Activated CD8-positive, alpha-beta memory T cell treated with anti-CD3 and anti-CD28 coated beads for 36 hours (primary cell): ENCODE results near the gene DPYSL4. TPM values are rescaled to one million over a fixed set of nuclear protein-coding genes. Genes with fewer than 3 reads are reported as not detected.
"Not testable (repeated sequence)": the region's sequence is repeated elsewhere in the genome, so short reads cannot be mapped to it uniquely, and the experiment has no call there.

Experiments used
- CTCF ChIA-PET: fragments of 350-600 bp; sonication (Branson Sonifier 250); formaldehyde crosslinking; loops from one replicate; lab custom pipeline; 2021; ENCODE audit warnings: antibody characterized with exemption; lab: Charles Lee
- POLR2A ChIA-PET: fragments of 350-600 bp; sonication (Branson Sonifier 250); formaldehyde crosslinking; loops from one replicate; lab custom pipeline; 2021; ENCODE audit warnings: antibody characterized with exemption; lab: Charles Lee
- total RNA-seq, 2 experiments: library from RNA; stranded (reverse); gene quantifications; one replicate each; pipeline ENCODE4 v1.2.3, GENCODE V29; 2021

Gene DPYSL4
- total RNA-seq, 2 experiments from 2014 or later: 10.1 to 10.2 TPM

DNA sequence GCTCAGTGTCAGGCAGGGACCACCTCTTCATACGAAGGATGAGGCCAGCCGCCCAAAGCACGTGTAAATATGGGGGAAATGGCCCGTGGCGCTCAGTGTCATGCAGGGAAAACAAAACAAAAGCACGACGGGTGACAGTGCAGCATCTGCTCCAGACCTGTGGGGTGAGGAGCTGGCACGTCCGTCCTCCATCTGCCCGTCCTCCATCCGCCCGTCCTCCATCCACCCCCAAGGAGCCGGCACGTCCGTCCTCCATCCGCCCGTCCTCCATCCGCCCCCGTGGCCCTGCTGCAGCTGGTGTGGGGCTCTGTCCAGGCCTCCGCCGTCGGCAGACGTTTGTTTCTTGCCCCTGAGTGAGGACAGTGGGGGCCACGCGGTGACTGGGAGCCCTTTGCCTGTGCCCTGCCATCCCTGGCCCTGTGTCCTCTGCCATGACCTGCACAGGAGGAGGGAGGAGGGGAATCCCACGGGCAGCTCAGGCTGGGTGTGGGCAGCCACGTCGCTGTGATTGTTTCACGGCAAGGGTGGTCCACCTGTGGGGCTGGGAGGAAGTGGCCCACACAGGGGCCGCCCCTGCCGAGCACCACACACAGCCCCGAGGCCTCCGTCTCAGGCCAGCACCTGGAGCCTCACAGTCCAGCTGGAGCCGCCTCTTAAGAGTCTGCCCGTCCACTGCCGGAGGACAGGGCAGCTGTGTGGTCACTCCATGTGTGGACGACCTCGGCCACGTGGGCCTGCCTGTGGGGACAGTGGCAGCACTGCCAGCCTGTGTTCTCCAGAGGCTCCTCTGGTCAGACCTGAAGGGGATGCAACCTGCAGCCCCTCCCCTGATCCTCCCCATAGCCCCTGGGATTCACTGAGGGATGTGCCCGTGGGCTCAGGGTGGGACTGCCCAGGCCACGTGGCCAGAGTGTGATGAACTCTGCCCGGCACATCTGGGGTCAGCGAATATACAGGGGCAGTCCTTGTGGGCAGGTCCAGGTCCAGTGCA lies 38.2 kb upstream of the DPYSL4 start:
- ChIA-PET POLR2A (no interaction called here), CTCF (no interaction called here)

DNA sequence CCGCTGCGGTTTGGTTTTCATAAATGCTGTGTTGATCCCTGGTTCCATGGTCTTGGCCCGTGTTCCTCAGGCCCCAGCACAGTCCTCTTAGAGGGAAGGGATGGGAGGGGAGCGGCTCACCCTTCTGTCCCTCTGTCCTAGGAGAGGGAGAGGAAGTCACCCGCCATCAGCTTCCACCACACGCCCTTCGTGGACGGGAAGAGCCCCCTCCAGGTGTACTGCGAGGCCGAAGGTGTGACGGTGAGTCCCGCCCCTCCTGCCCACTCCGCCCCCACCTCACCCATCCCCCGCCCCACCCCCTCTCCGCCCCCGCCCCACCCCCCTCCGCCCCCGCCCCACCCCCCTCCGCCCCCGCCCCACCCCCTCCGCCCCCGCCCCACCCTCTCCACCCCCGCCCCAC lies 37.5 kb upstream of the DPYSL4 start:
- ChIA-PET POLR2A (no interaction called here), CTCF (no interaction called here)

DNA sequence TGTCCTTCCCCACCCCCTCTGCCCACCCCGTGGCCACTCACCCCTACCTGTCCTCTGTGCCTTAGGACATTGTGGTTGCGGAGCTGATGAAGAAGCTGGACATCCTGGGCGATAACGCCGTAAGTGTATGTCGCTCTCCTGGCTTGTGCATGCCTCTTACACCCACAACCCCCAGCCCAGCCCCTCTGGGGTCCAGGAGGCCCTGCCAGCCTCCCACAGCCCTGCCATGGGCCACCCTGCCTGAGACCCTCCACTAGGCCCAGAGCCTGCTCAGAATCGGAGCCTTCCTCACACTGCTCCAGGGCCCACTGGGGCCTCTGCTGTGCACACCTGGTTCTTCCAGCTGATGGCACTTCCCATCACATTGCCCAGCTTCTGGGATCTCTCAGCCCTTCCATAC lies 36.8 kb upstream of the DPYSL4 start:
- CTCF ChIA-PET: no interaction called here
- POLR2A ChIA-PET: no interaction called here

DNA sequence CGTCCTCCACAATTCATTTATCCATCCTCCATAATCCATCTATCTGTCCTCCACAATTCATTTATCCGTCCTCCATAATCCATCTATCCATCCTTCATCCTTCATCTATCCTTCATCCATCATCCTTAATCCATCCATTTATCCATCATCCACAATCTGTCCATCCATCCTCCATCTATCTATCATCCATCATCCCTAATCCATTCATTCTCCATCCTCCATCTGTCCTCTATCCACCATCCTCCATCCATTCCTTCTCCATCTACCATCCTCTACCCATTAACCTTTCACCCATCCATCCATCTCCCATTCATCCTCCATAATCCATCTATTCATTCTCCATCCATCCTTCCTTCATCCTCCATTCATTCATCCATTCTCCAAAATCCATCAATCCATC lies 36.0 kb upstream of the DPYSL4 start:
- ChIA-PET POLR2A (no interaction called here), CTCF (no interaction called here)

DNA sequence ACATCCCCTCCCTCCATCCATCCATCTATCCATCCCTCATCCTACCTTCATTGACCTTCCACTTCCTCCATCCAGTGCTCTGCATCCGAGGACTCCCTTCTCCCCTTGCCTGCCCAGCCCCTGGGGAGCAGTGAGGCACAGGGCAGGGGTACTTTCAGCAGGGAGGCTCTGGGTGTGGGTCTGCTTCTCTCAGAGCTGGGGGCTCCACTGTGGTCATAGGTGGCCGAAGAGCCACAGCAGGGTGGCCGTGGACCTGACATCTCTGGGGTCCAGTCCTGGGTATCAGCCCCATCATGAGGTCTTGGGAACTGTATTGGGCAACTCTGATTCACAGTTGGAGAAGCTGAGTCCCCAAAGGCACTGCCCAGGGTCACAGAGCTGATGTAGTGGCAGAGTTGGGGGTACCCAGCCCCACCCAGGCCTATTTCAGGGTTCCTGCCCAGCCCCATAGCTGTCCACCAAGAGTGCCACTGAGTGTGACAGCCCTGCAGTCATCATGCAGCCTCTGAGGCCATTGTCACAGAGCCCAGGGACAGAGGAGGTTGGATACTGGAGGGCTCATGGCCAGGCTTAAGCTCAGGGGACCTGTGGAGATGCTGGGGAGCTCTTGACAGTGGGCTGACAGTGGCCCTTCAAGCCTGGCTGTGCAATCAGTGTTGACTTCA lies 35.3 kb upstream of the DPYSL4 start:
- ChIA-PET CTCF (no interaction called here), POLR2A (no interaction called here)

DNA sequence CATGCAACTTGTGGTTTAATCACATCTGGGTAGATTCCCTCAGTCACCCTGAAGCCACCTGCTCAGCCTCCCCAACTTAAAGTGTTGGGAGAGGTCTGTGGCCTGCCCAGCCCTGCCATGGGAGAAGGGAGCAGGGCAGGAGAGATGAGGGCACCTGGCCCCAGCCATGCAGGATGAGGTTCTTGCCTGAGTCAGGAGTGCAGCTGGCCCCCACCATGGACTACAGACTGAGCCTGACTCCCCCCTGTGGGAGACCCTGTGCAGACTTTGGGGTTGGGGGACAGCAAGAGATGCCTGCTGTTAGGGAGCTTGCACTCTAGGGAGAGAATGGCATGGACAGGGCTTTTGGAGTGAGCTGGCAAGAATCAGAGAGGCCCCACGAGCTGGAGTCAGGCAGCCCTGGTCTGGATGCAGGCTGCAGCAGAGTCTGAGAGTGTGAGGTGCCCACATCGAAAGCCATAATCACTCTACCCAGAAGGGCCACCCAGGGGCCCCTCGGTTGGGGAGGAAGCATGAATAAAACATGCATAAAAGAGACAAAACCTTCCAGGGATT lies 34.7 kb upstream of the DPYSL4 start:
- ChIA-PET CTCF (no interaction called here), POLR2A (no interaction called here)

DNA sequence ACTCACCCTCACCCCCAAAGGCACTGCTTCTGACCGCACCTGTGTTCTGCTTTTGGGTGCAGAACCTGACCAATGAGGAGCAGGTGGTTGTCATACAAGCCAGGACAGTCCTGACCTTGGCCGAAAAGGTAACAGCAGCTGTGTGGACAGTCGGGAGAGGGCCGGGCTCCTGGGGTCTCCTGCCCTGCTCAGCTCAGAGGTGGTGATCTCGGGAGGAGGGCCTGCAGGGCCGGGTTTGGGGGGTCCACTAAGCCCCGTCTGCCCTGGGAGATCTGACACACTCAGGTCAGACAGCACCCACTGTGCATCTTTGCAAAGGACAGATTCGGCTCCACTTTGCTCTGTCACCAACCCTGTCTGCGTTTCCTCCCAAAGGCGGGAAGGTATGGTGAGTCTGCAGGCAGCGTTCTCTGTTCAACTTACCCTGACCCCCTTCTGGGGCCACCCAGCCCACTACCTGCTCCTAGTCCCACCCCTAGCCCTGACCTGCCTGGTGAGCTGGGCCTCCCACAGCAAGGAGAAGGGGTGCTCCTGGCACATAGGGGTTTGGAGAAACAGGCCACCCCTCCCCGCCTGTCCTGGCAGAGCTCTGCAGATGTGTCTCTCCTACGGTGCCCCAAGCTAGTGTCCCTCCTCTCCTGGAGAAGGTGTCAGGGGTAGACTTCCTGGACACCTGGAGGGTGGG lies 33.7 kb upstream of the DPYSL4 start:
- ChIA-PET POLR2A (no interaction called here), CTCF (interaction anchor here (1.6 kb wide), 1 partner anchor 10 kb away, joined by 5 read pairs; no protein-coding TSS in a partner anchor)

DNA sequence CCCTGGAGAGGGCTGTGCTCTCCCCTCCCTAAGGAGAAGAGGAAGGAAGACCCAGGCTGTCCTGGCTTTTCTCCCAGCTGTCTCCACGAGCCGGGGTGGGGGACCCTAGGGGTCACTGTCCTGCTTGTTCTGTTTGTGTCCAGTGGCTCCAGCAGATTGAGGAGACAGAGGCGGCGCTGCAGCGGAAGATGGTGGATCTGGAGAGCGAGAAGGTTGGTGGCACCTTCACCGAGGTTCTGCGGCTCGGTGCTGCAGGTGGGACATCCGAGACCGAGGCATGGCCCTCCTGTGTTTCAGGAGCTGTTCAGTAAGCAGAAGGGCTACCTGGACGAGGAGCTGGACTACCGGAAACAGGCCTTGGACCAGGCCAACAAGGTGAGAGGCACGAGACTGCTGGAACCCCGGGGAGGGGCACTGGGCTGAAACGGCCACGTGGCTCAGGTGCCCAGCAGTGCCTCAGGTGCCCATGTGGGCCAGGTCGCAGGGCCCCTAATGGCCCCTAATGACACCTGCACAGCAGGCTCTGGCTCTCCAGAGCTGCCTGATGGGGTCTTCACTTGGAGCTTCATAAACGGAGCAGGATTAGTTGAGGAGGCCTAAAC lies 33.0 kb upstream of the DPYSL4 start:
- POLR2A ChIA-PET: no interaction called here
- CTCF ChIA-PET: interaction anchor here (1.6 kb wide), 1 partner anchor 11 kb away, joined by 5 read pairs; no protein-coding TSS in a partner anchor

DNA sequence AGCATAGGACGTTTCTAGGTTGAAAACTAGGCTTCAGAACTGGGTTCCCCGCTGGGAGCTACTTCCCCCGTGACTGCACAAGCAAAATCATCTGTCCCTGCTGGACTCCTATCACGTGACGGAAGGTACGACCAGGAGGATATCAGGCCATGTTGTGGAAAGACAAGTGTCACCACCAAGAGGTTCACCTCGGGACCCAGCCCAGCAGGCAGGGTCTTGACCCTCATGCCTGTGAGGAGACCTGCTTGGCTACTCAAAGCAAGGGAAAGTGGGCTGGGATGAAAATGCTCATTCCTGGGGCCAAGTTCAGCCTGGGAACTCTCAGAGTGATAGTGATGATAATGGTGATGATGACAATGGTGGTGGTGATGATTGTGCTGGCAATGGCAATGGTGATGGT lies 32.3 kb upstream of the DPYSL4 start:
- POLR2A ChIA-PET: no interaction called here
- CTCF ChIA-PET: interaction anchor here (1.6 kb wide), 1 partner anchor 11 kb away, joined by 5 read pairs; no protein-coding TSS in a partner anchor

DNA sequence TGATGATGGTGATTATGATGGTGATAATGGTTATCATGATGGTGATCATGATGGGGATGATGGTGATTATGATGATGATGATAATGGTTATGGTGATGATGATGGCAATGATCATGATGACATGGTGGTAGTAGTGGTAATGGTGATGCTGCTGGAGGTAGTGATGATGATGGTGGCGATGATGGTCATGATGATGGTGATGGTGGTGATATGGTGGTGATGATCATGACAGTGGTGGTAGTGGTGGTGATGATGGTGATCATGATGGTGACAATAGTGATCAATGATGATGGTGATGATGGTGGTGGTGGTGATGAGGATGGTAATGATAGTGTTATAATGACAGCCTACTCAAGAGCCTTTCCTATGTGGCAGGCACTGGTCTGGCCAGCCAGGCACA lies 31.8 kb upstream of the DPYSL4 start:
- POLR2A ChIA-PET: no interaction called here
- CTCF ChIA-PET: interaction anchor here (1.6 kb wide), 1 partner anchor 12 kb away, joined by 5 read pairs; no protein-coding TSS in a partner anchor

DNA sequence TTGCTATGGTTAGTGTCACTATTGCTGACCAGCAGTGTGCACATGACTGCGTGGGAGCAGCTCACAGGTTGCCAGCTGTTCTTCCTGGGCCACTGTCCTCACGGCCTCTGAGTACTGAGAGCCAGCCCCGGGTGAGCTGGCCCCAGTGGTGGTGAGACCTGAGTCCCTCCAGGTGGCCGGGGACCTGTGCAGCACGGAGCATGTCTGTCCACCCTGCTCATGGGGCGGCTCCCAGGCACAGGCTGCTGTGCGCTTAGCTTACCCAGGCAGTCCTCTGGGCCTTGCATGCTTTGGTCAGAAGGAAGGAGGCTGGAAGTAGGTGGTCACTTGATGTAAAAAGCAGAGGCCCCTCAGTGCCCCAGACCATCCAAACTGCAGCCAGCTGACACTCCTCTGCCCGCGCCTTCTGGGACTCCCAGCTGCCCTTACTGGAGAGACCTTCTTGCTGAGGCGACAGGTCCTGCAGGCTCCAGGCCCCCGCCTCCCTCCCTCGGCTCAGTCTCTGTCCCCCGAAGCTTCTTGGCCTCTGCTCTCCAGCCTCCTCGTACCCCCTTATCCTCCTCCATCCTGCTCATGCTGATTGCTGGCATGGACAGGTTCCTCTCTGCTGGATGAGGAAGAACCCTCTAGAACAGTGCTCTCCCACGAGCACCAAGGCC lies 30.9 kb upstream of the DPYSL4 start:
- ChIA-PET CTCF (no interaction called here), POLR2A (no interaction called here)

DNA sequence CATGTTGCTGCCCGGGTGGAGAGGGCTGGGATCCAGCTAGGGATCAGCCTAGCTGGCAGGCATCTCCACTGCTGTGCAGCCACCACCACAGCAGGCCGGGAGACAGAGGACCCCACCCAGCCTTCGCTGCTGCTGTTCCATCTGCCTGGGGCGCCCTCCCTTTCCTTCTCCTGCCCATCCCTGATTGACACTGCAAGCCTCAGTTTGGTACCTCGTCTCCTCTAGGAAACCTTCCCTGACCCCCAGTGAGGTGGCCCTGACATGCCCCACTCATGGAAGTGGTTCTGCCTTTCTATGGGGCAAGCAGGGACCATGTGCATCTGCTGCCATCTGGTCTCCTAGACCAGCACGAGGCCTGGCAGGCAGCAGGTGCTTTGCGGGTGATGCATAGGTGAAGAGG lies 30.4 kb upstream of the DPYSL4 start:
- ChIA-PET POLR2A (no interaction called here), CTCF (no interaction called here)

DNA sequence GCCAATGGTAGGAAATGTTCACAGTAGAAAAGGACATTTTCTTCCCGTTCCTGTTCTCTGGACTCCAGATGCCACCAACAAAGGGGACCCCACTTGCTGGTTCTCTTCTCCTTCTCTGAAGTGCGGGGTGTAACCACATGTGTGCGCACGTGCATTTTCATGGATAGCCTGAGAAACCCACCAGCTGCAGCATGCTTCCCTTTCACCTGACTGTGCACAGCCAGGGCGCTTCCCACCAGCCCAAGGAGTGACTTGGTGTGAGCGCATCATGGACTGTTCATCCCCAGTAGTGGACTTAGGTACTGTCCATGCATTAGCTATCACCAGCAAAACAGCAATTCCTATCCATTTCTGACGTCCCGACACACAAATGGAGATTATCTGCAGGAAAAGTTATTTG lies 29.6 kb upstream of the DPYSL4 start:
- CTCF ChIA-PET: no interaction called here
- POLR2A ChIA-PET: no interaction called here

DNA sequence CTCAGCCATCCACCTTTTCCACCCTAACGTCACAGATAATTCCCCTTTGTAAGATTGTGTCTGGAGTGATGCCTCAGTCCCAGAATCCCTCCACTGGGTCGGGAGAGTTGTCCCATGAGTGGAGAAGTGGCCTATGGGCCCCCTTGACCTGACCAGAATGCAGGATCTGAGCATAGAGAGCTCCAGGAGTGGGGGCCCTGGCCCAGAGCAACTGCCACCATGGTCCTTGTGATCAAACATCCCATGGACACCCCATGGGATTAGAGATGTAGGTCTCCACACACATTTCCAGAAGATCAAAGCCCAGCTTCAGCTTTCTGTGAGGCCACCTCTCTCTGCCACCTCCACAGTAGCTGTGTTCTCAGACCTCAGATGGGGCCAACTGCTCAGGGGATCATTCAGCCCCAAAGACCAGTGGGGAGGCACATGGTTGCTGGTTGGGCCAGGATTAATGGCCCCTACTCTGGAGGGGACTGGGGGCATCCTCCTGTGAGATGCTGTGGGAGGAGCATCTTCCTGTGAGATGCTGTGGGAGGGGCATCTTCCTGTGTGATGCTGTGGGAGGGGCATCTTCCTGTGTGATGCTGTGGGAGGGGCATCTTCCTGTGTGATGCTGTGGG lies 28.5 kb upstream of the DPYSL4 start:
- ChIA-PET POLR2A (no interaction called here), CTCF (no interaction called here)

DNA sequence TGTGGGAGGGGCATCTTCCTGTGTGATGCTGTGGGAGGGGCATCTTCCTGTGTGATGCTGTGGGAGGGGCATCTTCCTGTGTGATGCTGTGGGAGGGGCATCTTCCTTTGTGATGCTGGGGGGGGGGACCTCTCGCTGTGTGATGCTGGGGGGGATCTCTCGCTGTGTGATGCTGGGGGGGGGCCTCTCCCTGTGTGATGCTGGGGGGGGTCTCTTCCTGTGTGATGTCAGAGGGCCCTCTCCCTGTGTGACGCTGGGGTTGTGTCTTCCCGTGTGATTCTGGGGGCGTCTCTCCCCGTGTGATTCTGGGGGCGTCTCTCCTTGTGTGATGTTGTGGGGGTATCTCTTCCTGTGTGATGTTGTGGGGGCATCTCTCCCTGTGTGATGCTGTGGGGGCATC lies 27.9 kb upstream of the DPYSL4 start:
- CTCF ChIA-PET: no interaction called here
- POLR2A ChIA-PET: no interaction called here

DNA sequence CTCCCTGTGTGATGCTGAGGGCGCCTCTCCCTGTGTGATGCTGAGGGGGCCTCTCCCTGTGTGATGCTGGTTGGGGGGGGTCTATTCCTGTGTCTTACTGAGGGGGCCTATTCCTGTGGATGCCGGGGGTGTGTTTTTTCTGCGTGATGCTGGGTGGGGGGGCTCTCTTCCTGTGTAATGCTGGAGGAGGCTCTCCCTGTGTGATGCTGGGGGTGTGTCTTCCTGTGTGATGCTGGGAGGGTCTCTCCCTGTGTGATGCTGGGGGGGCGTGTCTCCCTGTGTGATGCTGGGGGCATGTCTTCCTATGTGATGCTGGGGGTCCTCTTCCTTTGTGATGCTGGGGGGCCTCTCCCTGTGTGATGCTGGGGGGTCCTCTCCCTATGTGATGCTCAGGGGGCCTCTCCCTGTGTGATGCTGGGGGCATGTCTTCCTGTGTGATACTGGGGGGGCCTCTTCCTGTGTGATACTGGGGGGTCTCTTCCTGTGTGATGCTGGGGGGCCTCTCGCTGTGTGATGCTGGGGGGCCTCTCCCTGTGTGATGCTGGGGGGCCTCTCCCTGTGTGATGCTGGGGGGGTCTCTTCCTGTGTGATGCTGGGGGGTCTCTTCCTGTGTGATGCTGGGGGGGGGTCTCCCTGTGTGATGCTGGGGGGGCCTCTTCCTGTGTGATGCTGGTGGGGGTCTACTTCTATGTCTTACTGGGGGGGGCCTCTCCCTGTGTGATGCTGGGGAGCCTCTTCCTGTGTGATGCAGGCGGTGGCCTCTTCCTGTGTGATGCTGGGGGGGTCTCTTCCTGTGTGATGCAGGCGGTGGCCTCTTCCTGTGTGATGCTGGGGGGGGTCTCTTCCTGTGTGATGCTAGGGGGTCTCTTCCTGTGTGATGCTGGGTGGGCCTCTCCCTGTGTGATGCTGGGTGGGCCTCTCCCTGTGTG lies 27.2 kb upstream of the DPYSL4 start:
- POLR2A ChIA-PET, CTCF ChIA-PET: not testable (repeated sequence)

DNA sequence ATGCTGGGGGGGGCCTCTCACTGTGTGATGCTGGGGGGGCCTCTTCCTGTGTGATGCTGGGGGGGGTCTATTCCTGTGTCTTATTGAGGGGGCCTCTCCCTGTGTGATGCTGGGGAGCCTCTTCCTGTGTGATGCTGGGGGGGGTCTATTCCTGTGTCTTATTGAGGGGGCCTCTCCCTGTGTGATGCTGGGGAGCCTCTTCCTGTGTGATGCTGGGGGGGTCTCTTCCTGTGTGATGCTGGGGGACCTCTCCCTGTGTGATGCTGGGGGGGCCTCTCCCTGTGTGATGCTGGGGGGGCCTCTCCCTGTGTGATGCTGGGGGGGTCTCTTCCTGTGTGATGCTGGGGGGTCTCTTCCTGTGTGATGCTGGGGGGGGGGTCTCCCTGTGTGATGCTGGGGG lies 26.5 kb upstream of the DPYSL4 start:
- CTCF ChIA-PET, POLR2A ChIA-PET: not testable (repeated sequence)
